DOHH2 (cell line): ENCODE data around the gene ZNF622.

ENCODE experiments used
- EZH2phosphoT487 ChIP-seq: fragments of 200-600 bp; sonication (generic); IDR thresholded peaks from 2 replicates; pipeline ENCODE4 v1.6.1; 2017; ENCODE audit warnings: borderline replicate concordance, mild to moderate bottlenecking, antibody characterized with exemption, low read length, moderate library complexity, mixed read lengths
- TF ChIP-seq, protein P1 (sequence below): fragments of 200-600 bp; sonication (generic); IDR thresholded peaks from one replicate; pipeline ENCODE4 v1.5.1; 2014; ENCODE audit warnings: antibody characterized with exemption, mild to moderate bottlenecking, low read depth, low read length; ENCODE audit not compliant: poor library complexity, severe bottlenecking

DNA sequence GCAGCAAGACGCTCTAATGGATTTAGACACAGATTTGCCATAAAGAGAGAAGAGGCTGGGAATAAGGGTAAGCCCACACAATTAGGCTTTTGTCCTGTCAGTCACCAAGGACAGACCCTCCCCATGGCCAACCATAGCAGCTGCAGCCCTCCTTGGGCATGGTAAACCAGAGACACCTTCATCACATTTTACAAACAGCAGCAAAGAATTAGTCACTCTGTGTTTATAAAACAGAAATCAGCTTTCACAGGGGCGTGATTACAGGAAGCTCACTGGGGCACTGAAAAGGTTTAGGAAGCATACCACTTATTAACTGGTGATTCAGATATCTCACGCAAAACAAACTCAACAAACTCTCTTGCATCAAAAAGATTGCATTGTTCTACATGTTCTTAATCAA lies 37.3 kb upstream of the ZNF622 start:
- TF ChIP-seq, protein P1, sequence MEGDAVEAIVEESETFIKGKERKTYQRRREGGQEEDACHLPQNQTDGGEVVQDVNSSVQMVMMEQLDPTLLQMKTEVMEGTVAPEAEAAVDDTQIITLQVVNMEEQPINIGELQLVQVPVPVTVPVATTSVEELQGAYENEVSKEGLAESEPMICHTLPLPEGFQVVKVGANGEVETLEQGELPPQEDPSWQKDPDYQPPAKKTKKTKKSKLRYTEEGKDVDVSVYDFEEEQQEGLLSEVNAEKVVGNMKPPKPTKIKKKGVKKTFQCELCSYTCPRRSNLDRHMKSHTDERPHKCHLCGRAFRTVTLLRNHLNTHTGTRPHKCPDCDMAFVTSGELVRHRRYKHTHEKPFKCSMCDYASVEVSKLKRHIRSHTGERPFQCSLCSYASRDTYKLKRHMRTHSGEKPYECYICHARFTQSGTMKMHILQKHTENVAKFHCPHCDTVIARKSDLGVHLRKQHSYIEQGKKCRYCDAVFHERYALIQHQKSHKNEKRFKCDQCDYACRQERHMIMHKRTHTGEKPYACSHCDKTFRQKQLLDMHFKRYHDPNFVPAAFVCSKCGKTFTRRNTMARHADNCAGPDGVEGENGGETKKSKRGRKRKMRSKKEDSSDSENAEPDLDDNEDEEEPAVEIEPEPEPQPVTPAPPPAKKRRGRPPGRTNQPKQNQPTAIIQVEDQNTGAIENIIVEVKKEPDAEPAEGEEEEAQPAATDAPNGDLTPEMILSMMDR, result no peak
- no peak for TF ChIP-seq EZH2phosphoT487
